Skin of body (tissue), 2 donors: Measurements from ENCODE around the gene CLINT1. TPM values are rescaled to one million over a fixed set of nuclear protein-coding genes. Genes with fewer than 3 reads are reported as not detected.

Experiments
- small RNA-seq: library from RNA; depleted of rRNA; stranded (forward); fragments of <200 nt; gene quantifications from one replicate; pipeline ENCODE3, GENCODE V24; 2014; ENCODE audit warnings: low replicate concordance
- total RNA-seq: library from RNA; depleted of rRNA; stranded (reverse); fragments of >200 nt; gene quantifications from one replicate; pipeline ENCODE4 v1.2.3, GENCODE V29; 2014

Gene CLINT1
- total RNA-seq, 1 donor from 2014 or later, result 97.0 TPM

Small RNA genes within 50 kb of the gene (small RNA-seq; reads per million reads assigned to genes)
- gene AC026407.1, result not detected
- not detected for gene RNU6-260P

Other genes starting within 250 kb of the CLINT1 start
- 0.10 TPM for gene SOX30, start 206.7 kb downstream of the CLINT1 start, total RNA-seq
- gene C5orf52, start 187.6 kb downstream of the CLINT1 start, total RNA-seq, result not detected
- 17.6 TPM for gene THG1L, start 127.7 kb downstream of the CLINT1 start, total RNA-seq
- 4.5 TPM for gene LSM11, start 115.4 kb downstream of the CLINT1 start, total RNA-seq